ENCODE data around the gene DGKZ. TPM values are rescaled to one million over a fixed set of nuclear protein-coding genes. Genes with fewer than 3 reads are reported as not detected.

DGKZ gene
- total and polyA plus RNA-seq, 7 donors, result 16.6 to 76.7 (median 31.4) TPM

DNA sequence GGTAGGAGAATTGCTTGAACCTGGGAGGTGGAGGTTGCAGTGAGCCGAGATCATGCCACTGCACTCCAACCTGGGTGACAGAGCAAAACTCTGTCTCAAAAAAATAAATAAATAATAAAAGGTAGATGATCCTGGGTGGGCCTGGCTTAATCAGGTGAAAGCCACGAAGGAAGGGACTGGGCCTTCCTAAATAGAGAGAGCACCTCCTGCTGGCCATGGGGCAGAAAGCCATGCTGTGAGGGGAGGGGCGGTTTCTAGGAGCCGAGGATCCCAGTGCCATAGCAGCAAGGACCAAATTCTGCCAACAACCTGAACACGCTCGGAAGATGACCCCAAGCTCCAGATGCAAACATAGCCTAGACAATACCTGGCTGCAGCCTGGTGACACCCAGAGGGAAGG is 24.5 kb upstream of the DGKZ start:
- no peaks in the 10 kb centered on the region for H3K9me3 ChIP-seq
- no peak for DNase-seq
- no peak overlapping the region for H3K27ac ChIP-seq
- no peaks in the 10 kb centered on the region for H3K27me3 ChIP-seq
- 85 to 89% methylated on average over 6 of the region's 6 CpGs for WGBS, 2 donors
- H3K4me3 ChIP-seq, result no peak overlapping the region
- intact Hi-C loops (cut with DNase I), result no loop called here
- H3K4me1 ChIP-seq, result no peaks in the 10 kb centered on the region
- peaks cover 0 to under 1% (median 0%) of the 10 kb centered on the region in 4 donors for H3K36me3 ChIP-seq
- TF ChIP-seq CTCF (IDR thresholded peaks at IDR 0.05) (no peak), EP300 (IDR thresholded peaks at IDR 0.05) (no peak), POLR2AphosphoS5 (IDR thresholded peaks at IDR 0.05) (no peak), POLR2A (IDR thresholded peaks at IDR 0.05) (no peak)

DNA sequence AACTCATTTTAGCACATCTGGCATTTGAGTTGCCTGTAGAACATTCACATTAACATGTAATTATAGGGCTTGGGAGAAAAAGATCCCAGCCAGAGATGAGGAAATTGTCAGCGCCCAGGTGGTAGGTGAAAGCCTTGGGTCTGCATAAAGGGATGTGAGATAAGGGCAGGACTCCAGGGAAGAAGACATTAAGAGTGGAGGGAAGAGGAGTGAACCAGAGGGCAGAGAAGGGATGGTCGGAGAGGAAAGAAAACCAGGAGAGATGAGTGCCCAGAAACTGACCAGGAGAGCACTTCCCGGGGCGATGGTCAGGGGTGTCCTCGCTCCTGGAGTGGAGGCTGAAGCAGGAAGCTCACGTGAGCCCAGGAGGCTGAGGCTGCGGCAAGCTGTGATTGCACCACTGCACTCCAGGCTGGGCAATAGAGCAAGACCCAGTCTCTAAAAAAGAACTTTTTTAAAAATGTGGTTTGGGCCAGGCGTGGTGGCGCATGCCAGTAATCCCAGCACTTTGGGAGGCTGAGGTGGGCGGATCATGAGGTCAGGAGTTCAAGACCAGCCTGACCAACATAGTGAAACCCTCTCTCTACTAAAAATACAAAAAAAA is 20.3 kb upstream of the DGKZ start:
- Histone ChIP-seq H3K36me3 (no peaks in the 10 kb centered on the region), H3K27me3 (peaks cover 0 to 41% (median 28%) of the 10 kb centered on the region in 3 donors), H3K9me3 (no peaks in the 10 kb centered on the region), H3K27ac (no peak overlapping the region), H3K4me1 (peaks cover 0 to 3% (median 0%) of the 10 kb centered on the region in 4 donors), H3K4me3 (no peak overlapping the region)
- WGBS, 2 donors, result 89 to 90% methylated on average over 10 of the region's 10 CpGs
- no peak for DNase-seq
- TF ChIP-seq POLR2A (IDR thresholded peaks at IDR 0.05) (no peak), EP300 (IDR thresholded peaks at IDR 0.05) (no peak), CTCF (IDR thresholded peaks at IDR 0.05) (no peak), POLR2AphosphoS5 (IDR thresholded peaks at IDR 0.05) (no peak)
- intact Hi-C loops (cut with DNase I), result no loop called here

- H3K27ac ChIP-seq, result no peak overlapping the region
- no peaks in the 10 kb centered on the region for H3K9me3 ChIP-seq
- peaks cover 9 to 50% (median 36%) of the 10 kb centered on the region in 3 donors for H3K27me3 ChIP-seq
- no peak for DNase-seq
- H3K36me3 ChIP-seq, result no peaks in the 10 kb centered on the region
- TF ChIP-seq POLR2A (IDR thresholded peaks at IDR 0.05), result no peak
- H3K4me1 ChIP-seq, result peaks cover 0 to 10% (median 7%) of the 10 kb centered on the region in 4 donors
- WGBS, 2 donors, result 38 to 69% methylated on average over 8 of the region's 8 CpGs
- intact Hi-C loops (cut with DNase I), result no loop called here
- H3K4me3 ChIP-seq, result no peak overlapping the region
These were observed 19.4 kb upstream of the DGKZ start for GRCh38 chr11:46327829-46328228.

- no peak for DNase-seq
- TF ChIP-seq POLR2A (IDR thresholded peaks at IDR 0.05) (no peak), CTCF (IDR thresholded peaks at IDR 0.05) (no peak), EP300 (IDR thresholded peaks at IDR 0.05) (no peak), POLR2AphosphoS5 (IDR thresholded peaks at IDR 0.05) (no peak)
- H3K9me3 ChIP-seq, result no peaks in the 10 kb centered on the region
- no peaks in the 10 kb centered on the region for H3K36me3 ChIP-seq
- WGBS, 2 donors, result 66 to 90% methylated on average over 5 of the region's 5 CpGs
- H3K4me1 ChIP-seq, result peaks cover 0 to 19% (median 14%) of the 10 kb centered on the region in 4 donors
- intact Hi-C loops (cut with DNase I), result no loop called here
- H3K27me3 ChIP-seq, result peaks cover 15 to 66% (median 48%) of the 10 kb centered on the region in 3 donors
- no peak overlapping the region for H3K27ac ChIP-seq
- no peak overlapping the region for H3K4me3 ChIP-seq
These were observed 17.1 kb upstream of the DGKZ start for GRCh38 chr11:46330154-46330553.

DNA sequence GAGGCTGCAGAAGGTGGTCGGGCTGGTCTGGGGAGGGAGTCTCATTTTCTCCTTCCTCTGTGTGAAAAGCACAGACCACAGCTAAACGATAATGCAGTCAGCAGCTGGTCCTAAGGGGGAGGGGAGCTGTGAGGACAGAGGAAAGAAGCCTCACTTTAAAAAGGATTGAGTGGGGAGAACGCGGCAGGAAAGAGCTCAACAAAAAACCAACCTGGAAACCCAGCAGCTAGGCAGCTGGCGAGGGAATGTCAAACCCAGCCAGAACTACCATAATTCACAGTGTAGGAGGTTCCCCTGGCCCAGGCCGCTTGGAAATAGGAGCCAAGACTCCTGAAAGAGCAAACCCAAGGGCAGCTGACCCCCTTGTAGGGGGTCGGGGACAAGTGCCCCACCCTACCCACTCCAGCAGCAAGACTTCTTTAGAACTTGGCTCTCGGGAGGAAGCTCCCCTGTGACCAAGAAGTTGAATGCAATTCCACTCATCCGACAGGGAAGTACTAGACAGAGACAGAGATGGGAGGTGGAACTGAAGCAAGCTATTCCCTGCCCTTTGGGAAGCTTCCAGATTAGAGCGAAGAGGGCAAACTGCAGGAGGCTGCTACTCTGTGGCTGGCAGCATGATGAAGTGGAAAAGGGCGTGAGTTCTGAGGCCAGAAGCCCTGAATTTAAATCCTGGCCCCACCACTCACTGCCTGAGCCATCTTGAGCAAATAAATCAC is 16.5 kb upstream of the DGKZ start:
- Histone ChIP-seq H3K36me3 (no peaks in the 10 kb centered on the region), H3K4me1 (peaks cover 0 to 19% (median 14%) of the 10 kb centered on the region in 4 donors), H3K27me3 (peaks cover 15 to 66% (median 48%) of the 10 kb centered on the region in 3 donors), H3K4me3 (no peak overlapping the region), H3K9me3 (no peaks in the 10 kb centered on the region), H3K27ac (no peak overlapping the region)
- DNase-seq, result no peak
- WGBS, 2 donors, result 32 to 57% methylated on average over 11 of the region's 11 CpGs
- intact Hi-C loops (cut with DNase I), result no loop called here
- no peak for TF ChIP-seq POLR2A (IDR thresholded peaks at IDR 0.05)
- no peak for TF ChIP-seq EP300 (IDR thresholded peaks at IDR 0.05)
- no peak for TF ChIP-seq CTCF (IDR thresholded peaks at IDR 0.05)
- TF ChIP-seq POLR2AphosphoS5 (IDR thresholded peaks at IDR 0.05), result no peak

Data from sigmoid colon (tissue), 7 donors.